ENCODE measurements around the gene CHST13.

The CHST13 gene

GRCh38 chr3:126535636-126536035 lies 11.7 kb downstream of the CHST13 start:
- H3K79me2 ChIP-seq (ENCODE audit: control insufficient read depth, insufficient read depth, low read length, poor library complexity): no peaks in the 10 kb centered on the region
- H2AK5ac ChIP-seq (ENCODE audit: low read length): no peak overlapping the region
- no peak overlapping the region for H3K27ac ChIP-seq (ENCODE audit: low read depth, low read length)
- no peak overlapping the region for H3K4me3 ChIP-seq (ENCODE audit: low read depth, low read length)
- peaks cover 9% of the 10 kb centered on the region for H3K9me3 ChIP-seq (ENCODE audit: insufficient read depth, low read depth, low read length)
- no peak overlapping the region for H2BK5ac ChIP-seq (ENCODE audit: low read depth, low read length, poor library complexity)
- H4K91ac ChIP-seq (ENCODE audit: low read depth, low read length): no peak overlapping the region
- no peaks in the 10 kb centered on the region for H3K4me1 ChIP-seq (ENCODE audit: control insufficient read depth in 1 of 2, insufficient read depth in 2 of 2, low read length in 2 of 2)
- no peak overlapping the region for H2BK12ac ChIP-seq (ENCODE audit: low read length)
- H3K9ac ChIP-seq (ENCODE audit: low read length): no peak overlapping the region
- H4K12ac ChIP-seq (ENCODE audit: low read depth, low read length): no peak overlapping the region
- no peaks in the 10 kb centered on the region for H3K36me3 ChIP-seq (ENCODE audit: control insufficient read depth in 1 of 2, insufficient read depth in 2 of 2, low read length in 2 of 2)
- no peak overlapping the region for H3K23ac ChIP-seq (ENCODE audit: low read length)
- no peak overlapping the region for H2BK120ac ChIP-seq (ENCODE audit: insufficient read depth, low read length, poor library complexity)
- no peaks in the 10 kb centered on the region for H3K27me3 ChIP-seq (ENCODE audit: insufficient read depth, low read length)
- DNase-seq: no peak
- no peak overlapping the region for H3K18ac ChIP-seq (ENCODE audit: low read length)
- H3K79me1 ChIP-seq (ENCODE audit: low read length): no peaks in the 10 kb centered on the region
- H3K14ac ChIP-seq (ENCODE audit: low read length): no peak overlapping the region
- no peak overlapping the region for H4K8ac ChIP-seq (ENCODE audit: low read depth, low read length)
- H3K4me2 ChIP-seq (ENCODE audit: low read length): no peak overlapping the region
- no peak overlapping the region for H3K4ac ChIP-seq (ENCODE audit: low read depth, low read length)
- H2AFZ ChIP-seq (ENCODE audit: insufficient read depth, low read length, poor library complexity): no peak overlapping the region

- Histone ChIP-seq H2BK5ac (ENCODE audit: low read depth, low read length, poor library complexity) (no peak overlapping the region), H3K14ac (ENCODE audit: low read length) (no peak overlapping the region), H3K9ac (ENCODE audit: low read length) (no peak overlapping the region), H2BK120ac (ENCODE audit: insufficient read depth, low read length, poor library complexity) (no peak overlapping the region), H3K79me2 (ENCODE audit: control insufficient read depth, insufficient read depth, low read length, poor library complexity) (no peaks in the 10 kb centered on the region), H3K23ac (ENCODE audit: low read length) (no peak overlapping the region), H4K91ac (ENCODE audit: low read depth, low read length) (no peak overlapping the region), H3K9me3 (ENCODE audit: insufficient read depth, low read depth, low read length) (peaks cover 9% of the 10 kb centered on the region), H2BK12ac (ENCODE audit: low read length) (no peak overlapping the region), H3K4me1 (ENCODE audit: control insufficient read depth in 1 of 2, insufficient read depth in 2 of 2, low read length in 2 of 2) (no peaks in the 10 kb centered on the region), H2AFZ (ENCODE audit: insufficient read depth, low read length, poor library complexity) (no peak overlapping the region), H3K4ac (ENCODE audit: low read depth, low read length) (no peak overlapping the region), H2AK5ac (ENCODE audit: low read length) (no peak overlapping the region), H3K4me3 (ENCODE audit: low read depth, low read length) (no peak overlapping the region), H3K79me1 (ENCODE audit: low read length) (no peaks in the 10 kb centered on the region), H3K4me2 (ENCODE audit: low read length) (no peak overlapping the region), H3K18ac (ENCODE audit: low read length) (no peak overlapping the region), H3K27ac (ENCODE audit: low read depth, low read length) (no peak overlapping the region), H3K36me3 (ENCODE audit: control insufficient read depth in 1 of 2, insufficient read depth in 2 of 2, low read length in 2 of 2) (no peaks in the 10 kb centered on the region), H4K12ac (ENCODE audit: low read depth, low read length) (no peak overlapping the region), H4K8ac (ENCODE audit: low read depth, low read length) (no peak overlapping the region), H3K27me3 (ENCODE audit: insufficient read depth, low read length) (no peaks in the 10 kb centered on the region)
- DNase-seq: no peak
- WGBS (ENCODE audit: extremely low coverage, insufficient coverage, insufficient read length): no CpG with 5 or more reads among the region's 3 CpGs
Measured at GRCh38 chr3:126536126-126536525, 12.2 kb downstream of the CHST13 start.

DNA sequence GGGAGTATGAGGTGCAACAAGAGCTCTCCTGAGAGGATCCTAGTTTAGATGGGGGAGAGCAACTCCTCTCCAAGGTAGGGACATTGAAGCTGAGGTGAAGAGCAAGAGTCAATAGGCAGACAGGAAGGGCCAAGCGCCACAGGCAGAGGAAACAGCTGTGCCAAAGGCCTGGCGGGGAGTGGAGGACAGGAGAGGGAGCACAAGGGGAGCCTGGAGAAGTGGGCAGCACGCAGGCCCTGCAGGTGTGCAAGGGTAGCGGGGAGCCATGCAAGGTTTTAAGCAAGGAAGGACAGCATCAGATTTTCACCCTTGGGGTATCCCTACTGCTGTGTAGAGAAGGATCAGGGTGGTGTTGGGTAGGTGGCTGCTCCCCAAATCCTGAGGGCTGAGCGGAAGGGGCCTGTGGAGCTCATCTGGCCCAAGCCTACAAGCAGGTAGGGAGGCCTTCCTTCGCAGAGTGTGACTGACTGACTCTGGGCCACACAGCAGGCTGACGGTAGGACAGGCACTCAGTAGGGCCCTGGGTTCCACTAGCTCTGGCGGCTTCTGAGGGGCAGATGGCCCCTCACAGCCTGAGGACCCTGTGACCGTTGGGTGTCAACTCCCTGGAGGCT lies 13.3 kb downstream of the CHST13 start:
- H2BK5ac ChIP-seq (ENCODE audit: low read depth, low read length, poor library complexity): no peak overlapping the region
- H3K9me3 ChIP-seq (ENCODE audit: insufficient read depth, low read depth, low read length): peaks cover 9% of the 10 kb centered on the region
- no peak for DNase-seq
- H2AFZ ChIP-seq (ENCODE audit: insufficient read depth, low read length, poor library complexity): no peak overlapping the region
- no peak overlapping the region for H3K27ac ChIP-seq (ENCODE audit: low read depth, low read length)
- H4K12ac ChIP-seq (ENCODE audit: low read depth, low read length): no peak overlapping the region
- H4K8ac ChIP-seq (ENCODE audit: low read depth, low read length): no peak overlapping the region
- H3K4ac ChIP-seq (ENCODE audit: low read depth, low read length): no peak overlapping the region
- H3K27me3 ChIP-seq (ENCODE audit: insufficient read depth, low read length): no peaks in the 10 kb centered on the region
- no peak overlapping the region for H2BK120ac ChIP-seq (ENCODE audit: insufficient read depth, low read length, poor library complexity)
- no peaks in the 10 kb centered on the region for H3K79me2 ChIP-seq (ENCODE audit: control insufficient read depth, insufficient read depth, low read length, poor library complexity)
- H3K4me1 ChIP-seq (ENCODE audit: control insufficient read depth in 1 of 2, insufficient read depth in 2 of 2, low read length in 2 of 2): no peaks in the 10 kb centered on the region
- H4K91ac ChIP-seq (ENCODE audit: low read depth, low read length): no peak overlapping the region
- no peak overlapping the region for H3K9ac ChIP-seq (ENCODE audit: low read length)
- H3K18ac ChIP-seq (ENCODE audit: low read length): no peak overlapping the region
- H3K4me2 ChIP-seq (ENCODE audit: low read length): no peak overlapping the region
- H3K79me1 ChIP-seq (ENCODE audit: low read length): no peaks in the 10 kb centered on the region
- no peak overlapping the region for H3K14ac ChIP-seq (ENCODE audit: low read length)
- no CpG with 5 or more reads among the region's 9 CpGs for WGBS (ENCODE audit: extremely low coverage, insufficient coverage, insufficient read length)
- H2BK12ac ChIP-seq (ENCODE audit: low read length): no peak overlapping the region
- no peak overlapping the region for H3K4me3 ChIP-seq (ENCODE audit: low read depth, low read length)
- H2AK5ac ChIP-seq (ENCODE audit: low read length): no peak overlapping the region
- no peak overlapping the region for H3K23ac ChIP-seq (ENCODE audit: low read length)
- H3K36me3 ChIP-seq (ENCODE audit: control insufficient read depth in 1 of 2, insufficient read depth in 2 of 2, low read length in 2 of 2): no peaks in the 10 kb centered on the region

DNA sequence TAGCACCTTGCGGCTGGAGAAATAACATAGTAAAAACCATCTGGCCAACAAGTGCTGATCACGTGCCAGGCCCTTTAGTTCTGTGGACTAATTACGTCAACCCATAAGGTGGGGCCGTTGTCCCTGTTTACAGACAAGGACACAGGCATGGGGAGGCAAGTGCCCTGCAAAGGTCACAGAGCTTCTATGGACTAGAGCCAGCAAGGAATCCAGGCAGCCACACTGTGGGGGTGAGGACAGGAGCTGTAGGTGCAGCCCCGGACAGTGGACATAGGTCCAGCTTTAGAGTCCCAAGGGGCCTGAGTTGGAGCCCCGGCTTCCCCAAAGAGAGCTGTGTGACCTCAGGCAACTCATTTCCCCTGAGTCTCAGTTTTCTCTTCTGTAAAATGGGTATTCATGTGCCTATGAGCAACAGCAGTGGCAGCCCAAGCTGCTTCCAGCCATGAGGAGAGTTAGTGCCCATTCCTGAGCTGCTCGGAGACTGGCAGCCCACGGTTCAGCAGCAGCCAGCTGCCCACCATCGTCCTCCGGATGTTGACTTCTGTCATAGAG lies 13.9 kb downstream of the CHST13 start:
- H3K79me2 ChIP-seq (ENCODE audit: control insufficient read depth, insufficient read depth, low read length, poor library complexity): no peaks in the 10 kb centered on the region
- H3K36me3 ChIP-seq (ENCODE audit: control insufficient read depth in 1 of 2, insufficient read depth in 2 of 2, low read length in 2 of 2): no peaks in the 10 kb centered on the region
- H3K23ac ChIP-seq (ENCODE audit: low read length): no peak overlapping the region
- H3K4ac ChIP-seq (ENCODE audit: low read depth, low read length): no peak overlapping the region
- no peak overlapping the region for H2BK12ac ChIP-seq (ENCODE audit: low read length)
- H3K79me1 ChIP-seq (ENCODE audit: low read length): no peaks in the 10 kb centered on the region
- H3K4me2 ChIP-seq (ENCODE audit: low read length): no peak overlapping the region
- H3K9me3 ChIP-seq (ENCODE audit: insufficient read depth, low read depth, low read length): peaks cover 9% of the 10 kb centered on the region
- no peak overlapping the region for H3K27ac ChIP-seq (ENCODE audit: low read depth, low read length)
- no CpG with 5 or more reads among the region's 10 CpGs for WGBS (ENCODE audit: extremely low coverage, insufficient coverage, insufficient read length)
- no peak for DNase-seq
- no peak overlapping the region for H3K14ac ChIP-seq (ENCODE audit: low read length)
- no peaks in the 10 kb centered on the region for H3K27me3 ChIP-seq (ENCODE audit: insufficient read depth, low read length)
- H3K4me3 ChIP-seq (ENCODE audit: low read depth, low read length): no peak overlapping the region
- H2BK120ac ChIP-seq (ENCODE audit: insufficient read depth, low read length, poor library complexity): no peak overlapping the region
- H2AK5ac ChIP-seq (ENCODE audit: low read length): no peak overlapping the region
- H4K91ac ChIP-seq (ENCODE audit: low read depth, low read length): no peak overlapping the region
- no peak overlapping the region for H4K8ac ChIP-seq (ENCODE audit: low read depth, low read length)
- no peak overlapping the region for H3K9ac ChIP-seq (ENCODE audit: low read length)
- no peak overlapping the region for H2AFZ ChIP-seq (ENCODE audit: insufficient read depth, low read length, poor library complexity)
- H4K12ac ChIP-seq (ENCODE audit: low read depth, low read length): no peak overlapping the region
- no peak overlapping the region for H2BK5ac ChIP-seq (ENCODE audit: low read depth, low read length, poor library complexity)
- no peaks in the 10 kb centered on the region for H3K4me1 ChIP-seq (ENCODE audit: control insufficient read depth in 1 of 2, insufficient read depth in 2 of 2, low read length in 2 of 2)
- H3K18ac ChIP-seq (ENCODE audit: low read length): no peak overlapping the region

Data from trophoblast cell (in vitro differentiated cells and primary cell).